GM23338 (cell line): ENCODE results near the gene SPRYD4. TPM values are rescaled to one million over a fixed set of nuclear protein-coding genes. Genes with fewer than 3 reads are reported as not detected.

Experiments
- ATAC-seq: fragments of 200-7000 bp; cut with Tn5 transposase; 3 replicates; pipeline ENCODE4 v1.9.1; 2020
- DNase-seq: peaks from one replicate; pipeline ENCODE4 v3.0.0-alpha.2; 2015; ENCODE audit warnings: low spot score
- H2AFZ ChIP-seq: fragments of 200-600 bp; sonication (generic); 2 replicates; pipeline ENCODE4 v1.8.0; 2016; ENCODE audit warnings: antibody characterized with exemption, mild to moderate bottlenecking, moderate library complexity
- H3F3A ChIP-seq: fragments of 200-600 bp; sonication (generic); replicated peaks from 2 replicates; pipeline ENCODE4 v1.8.0; 2017; ENCODE audit warnings: antibody characterized with exemption, mixed run types, low read depth
- H3K27ac ChIP-seq: fragments of 200-600 bp; sonication (generic); 2 replicates; pipeline ENCODE4 v1.6.1; 2016; ENCODE audit warnings: low read depth
- H3K27me3 ChIP-seq: fragments of 200-600 bp; sonication (generic); 2 replicates; pipeline ENCODE4 v1.8.0; 2016; ENCODE audit warnings: mild to moderate bottlenecking, mixed run types, moderate library complexity; ENCODE audit not compliant: insufficient read depth
- H3K36me3 ChIP-seq: fragments of 200-600 bp; sonication (generic); 2 replicates; pipeline ENCODE4 v1.8.0; 2016; ENCODE audit warnings: mild to moderate bottlenecking; ENCODE audit not compliant: insufficient read depth
- H3K4me1 ChIP-seq: fragments of 200-600 bp; sonication (generic); 2 replicates; pipeline ENCODE4 v1.8.0; 2016; ENCODE audit warnings: mild to moderate bottlenecking, moderate library complexity; ENCODE audit not compliant: insufficient read depth
- H3K4me2 ChIP-seq: fragments of 200-600 bp; sonication (generic); 2 replicates; pipeline ENCODE4 v1.7.1; 2017; ENCODE audit warnings: mixed run types
- H3K4me3 ChIP-seq: fragments of 200-600 bp; sonication (generic); 2 replicates; pipeline ENCODE4 v1.6.1; 2016; ENCODE audit warnings: mixed run types
- H3K79me2 ChIP-seq: fragments of 200-600 bp; sonication (generic); replicated peaks from 2 replicates; pipeline ENCODE4 v1.8.0; 2017; ENCODE audit warnings: mild to moderate bottlenecking; ENCODE audit not compliant: insufficient read depth
- H3K9me2 ChIP-seq: fragments of 200-600 bp; sonication (generic); 2 replicates; pipeline ENCODE4 v1.8.0; 2017; ENCODE audit not compliant: insufficient read depth
- H4K20me1 ChIP-seq: fragments of 200-600 bp; sonication (generic); replicated peaks from 2 replicates; pipeline ENCODE4 v1.8.0; 2017; ENCODE audit warnings: mild to moderate bottlenecking; ENCODE audit not compliant: insufficient read depth
- H3K27ac Mint-ChIP-seq: 2 replicates; pipeline ENCODE4 v1.8.0; 2020; ENCODE audit warnings: inconsistent platforms, mild to moderate bottlenecking, moderate library complexity, mixed read lengths
- H3K27me3 Mint-ChIP-seq: 3 replicates; pipeline ENCODE4 v1.8.0; 2022; ENCODE audit warnings: low read depth, mild to moderate bottlenecking, moderate library complexity, mixed read lengths, inconsistent platforms; ENCODE audit not compliant: insufficient read depth, poor library complexity
- H3K36me3 Mint-ChIP-seq: 3 replicates; pipeline ENCODE4 v1.8.0; 2021; ENCODE audit warnings: low read depth, mild to moderate bottlenecking, inconsistent platforms, moderate library complexity, mixed read lengths
- H3K4me1 Mint-ChIP-seq: 3 replicates; pipeline ENCODE4 v1.8.0; 2020; ENCODE audit warnings: mild to moderate bottlenecking, inconsistent platforms, mixed read lengths
- H3K4me3 Mint-ChIP-seq: 3 replicates; pipeline ENCODE4 v1.8.0; 2021; ENCODE audit warnings: moderate library complexity, mild to moderate bottlenecking, inconsistent platforms, mixed read lengths
- H3K9me3 Mint-ChIP-seq: 3 replicates; pipeline ENCODE4 v1.8.0; 2020; ENCODE audit warnings: moderate library complexity, mild to moderate bottlenecking, inconsistent platforms, mixed read lengths
- CREB1 ChIP-seq: fragments of 250-450 bp; sonication (Bioruptor Pico); IDR thresholded peaks from 2 replicates; pipeline ENCODE4 v1.5.0; 2020; ENCODE audit warnings: low read depth, mild to moderate bottlenecking, moderate library complexity
- EZH2 ChIP-seq: fragments of 200-600 bp; sonication (generic); IDR thresholded peaks from one replicate; pipeline ENCODE4 v1.8.0; 2017; ENCODE audit warnings: antibody characterized with exemption, mild to moderate bottlenecking, low read depth; ENCODE audit not compliant: unreplicated experiment
- EZH2phosphoT487 ChIP-seq: fragments of 200-600 bp; sonication (generic); IDR thresholded peaks from one replicate; pipeline ENCODE4 v1.8.1; 2018; ENCODE audit warnings: antibody characterized with exemption; ENCODE audit not compliant: unreplicated experiment
- JUNB ChIP-seq: IDR thresholded peaks from one replicate; pipeline ENCODE4 v1.6.1; 2016; ENCODE audit warnings: antibody characterized with exemption; ENCODE audit not compliant: unreplicated experiment
- NANOG ChIP-seq: IDR thresholded peaks from 2 replicates; pipeline ENCODE4 v1.6.1; 2016; ENCODE audit warnings: antibody characterized with exemption, borderline replicate concordance
- POLR2AphosphoS5 ChIP-seq: IDR thresholded peaks from 2 replicates; pipeline ENCODE4 v1.6.1; 2016; ENCODE audit warnings: antibody characterized with exemption, low read depth
- STAT1 ChIP-seq: IDR thresholded peaks from one replicate; pipeline ENCODE4 v1.6.1; 2016; ENCODE audit warnings: antibody characterized with exemption; ENCODE audit not compliant: unreplicated experiment
- ZNF114 ChIP-seq: fragments of 250-450 bp; sonication (Bioruptor Pico); IDR thresholded peaks from 2 replicates; pipeline ENCODE4 v1.5.0; 2020; ENCODE audit warnings: mild to moderate bottlenecking, moderate library complexity
- ZNF331 ChIP-seq: fragments of 250-450 bp; sonication (Bioruptor Pico); IDR thresholded peaks from 2 replicates; pipeline ENCODE4 v1.5.0; 2020; ENCODE audit warnings: low read depth, mild to moderate bottlenecking, moderate library complexity
- polyA plus RNA-seq: library from polyadenylated mRNA; unstranded; fragments of >200 nt; fragmentation: Nextera tagmentation; extraction: Ambion mirVana; gene quantifications from 2 replicates; pipeline ENCODE4 v1.2.1, GENCODE V29; 2016
- total RNA-seq: library from RNA; depleted of rRNA; stranded (reverse); fragments of >200 nt; shearing (Covaris generic); gene quantifications from 2 replicates; pipeline ENCODE4 v1.2.3, GENCODE V29; 2014
- TF ChIP-seq, protein P1 (sequence below), 2 experiments: fragments of 200-600 bp in 1 of 2; sonication (generic) in 1 of 2; conservative IDR thresholded peaks; 2 replicates each; pipeline versions ENCODE4 v1.5.1 to v1.6.1; 2016 to 2017; ENCODE audit warnings: antibody characterized with exemption in 2 of 2, low read depth in 2 of 2, mild to moderate bottlenecking in 2 of 2, moderate library complexity in 1 of 2
- TF ChIP-seq, protein P2 (sequence below): IDR thresholded peaks from 2 replicates; pipeline ENCODE4 v1.6.1; 2016; ENCODE audit warnings: antibody characterized with exemption
- TF ChIP-seq, protein P3 (sequence below): fragments of 250-450 bp; sonication (Bioruptor Pico); IDR thresholded peaks from 2 replicates; pipeline ENCODE4 v1.5.0; 2020; ENCODE audit warnings: mild to moderate bottlenecking, moderate library complexity
- TF ChIP-seq, protein P4 (sequence below): IDR thresholded peaks from one replicate; pipeline ENCODE4 v1.6.1; 2018; ENCODE audit warnings: antibody characterized with exemption; ENCODE audit not compliant: unreplicated experiment

Gene SPRYD4
- total and polyA plus RNA-seq, 2 experiments from 2014 or later = 2.1 to 3.1 TPM

DNA sequence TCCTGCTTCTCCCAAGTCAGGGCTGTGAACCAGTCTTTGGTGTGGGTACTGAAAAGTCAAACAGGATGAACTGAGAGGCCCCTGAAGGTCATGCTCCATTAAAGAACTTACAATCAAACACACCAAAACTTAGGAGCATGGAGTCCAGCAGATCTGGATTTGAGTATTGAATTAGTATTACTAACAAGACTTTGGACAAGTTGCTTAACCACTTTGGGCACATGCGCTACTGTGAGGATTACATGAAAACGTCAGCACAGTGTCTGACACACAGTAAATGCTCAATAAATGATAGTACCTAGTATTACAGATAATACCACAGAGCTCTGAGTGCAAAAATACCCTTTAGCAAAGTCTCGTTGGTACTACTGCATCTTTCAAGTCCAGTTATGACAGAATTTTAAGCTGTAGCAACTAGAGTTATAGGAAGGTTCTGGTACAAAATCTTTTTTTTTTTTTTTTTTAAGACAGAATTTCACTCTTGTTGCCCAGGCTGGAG, 42.4 kb upstream of the SPRYD4 start:
- peaks cover 4% of the 10 kb centered on the region; the same call in 1 of the 2 replicates for H4K20me1 ChIP-seq
- H3K27me3 ChIP-seq = no peaks in the 10 kb centered on the region
- H3K36me3 Mint-ChIP-seq = peaks cover 86% of the 10 kb centered on the region
- H3K27ac ChIP-seq = no peak overlapping the region
- no peaks in the 10 kb centered on the region for H3F3A ChIP-seq
- H2AFZ ChIP-seq = no peak overlapping the region
- H3K79me2 ChIP-seq = no peaks in the 10 kb centered on the region
- no peak for DNase-seq
- TF ChIP-seq, protein P1, sequence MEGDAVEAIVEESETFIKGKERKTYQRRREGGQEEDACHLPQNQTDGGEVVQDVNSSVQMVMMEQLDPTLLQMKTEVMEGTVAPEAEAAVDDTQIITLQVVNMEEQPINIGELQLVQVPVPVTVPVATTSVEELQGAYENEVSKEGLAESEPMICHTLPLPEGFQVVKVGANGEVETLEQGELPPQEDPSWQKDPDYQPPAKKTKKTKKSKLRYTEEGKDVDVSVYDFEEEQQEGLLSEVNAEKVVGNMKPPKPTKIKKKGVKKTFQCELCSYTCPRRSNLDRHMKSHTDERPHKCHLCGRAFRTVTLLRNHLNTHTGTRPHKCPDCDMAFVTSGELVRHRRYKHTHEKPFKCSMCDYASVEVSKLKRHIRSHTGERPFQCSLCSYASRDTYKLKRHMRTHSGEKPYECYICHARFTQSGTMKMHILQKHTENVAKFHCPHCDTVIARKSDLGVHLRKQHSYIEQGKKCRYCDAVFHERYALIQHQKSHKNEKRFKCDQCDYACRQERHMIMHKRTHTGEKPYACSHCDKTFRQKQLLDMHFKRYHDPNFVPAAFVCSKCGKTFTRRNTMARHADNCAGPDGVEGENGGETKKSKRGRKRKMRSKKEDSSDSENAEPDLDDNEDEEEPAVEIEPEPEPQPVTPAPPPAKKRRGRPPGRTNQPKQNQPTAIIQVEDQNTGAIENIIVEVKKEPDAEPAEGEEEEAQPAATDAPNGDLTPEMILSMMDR (conservative IDR thresholded peaks at IDR 0.05; ENCODE audit: low read depth in 2 of 2) = no peak
- TF ChIP-seq, protein P2, sequence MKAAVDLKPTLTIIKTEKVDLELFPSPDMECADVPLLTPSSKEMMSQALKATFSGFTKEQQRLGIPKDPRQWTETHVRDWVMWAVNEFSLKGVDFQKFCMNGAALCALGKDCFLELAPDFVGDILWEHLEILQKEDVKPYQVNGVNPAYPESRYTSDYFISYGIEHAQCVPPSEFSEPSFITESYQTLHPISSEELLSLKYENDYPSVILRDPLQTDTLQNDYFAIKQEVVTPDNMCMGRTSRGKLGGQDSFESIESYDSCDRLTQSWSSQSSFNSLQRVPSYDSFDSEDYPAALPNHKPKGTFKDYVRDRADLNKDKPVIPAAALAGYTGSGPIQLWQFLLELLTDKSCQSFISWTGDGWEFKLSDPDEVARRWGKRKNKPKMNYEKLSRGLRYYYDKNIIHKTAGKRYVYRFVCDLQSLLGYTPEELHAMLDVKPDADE = no peak
- TF ChIP-seq NANOG (no peak), ZNF331 (CRISPR knock-in tag) (no peak), EZH2 (no peak), STAT1 (no peak), JUNB (no peak), ZNF114 (CRISPR knock-in tag) (no peak), CREB1 (CRISPR knock-in tag) (no peak), POLR2AphosphoS5 (no peak), EZH2phosphoT487 (no peak)
- TF ChIP-seq, protein P3, sequence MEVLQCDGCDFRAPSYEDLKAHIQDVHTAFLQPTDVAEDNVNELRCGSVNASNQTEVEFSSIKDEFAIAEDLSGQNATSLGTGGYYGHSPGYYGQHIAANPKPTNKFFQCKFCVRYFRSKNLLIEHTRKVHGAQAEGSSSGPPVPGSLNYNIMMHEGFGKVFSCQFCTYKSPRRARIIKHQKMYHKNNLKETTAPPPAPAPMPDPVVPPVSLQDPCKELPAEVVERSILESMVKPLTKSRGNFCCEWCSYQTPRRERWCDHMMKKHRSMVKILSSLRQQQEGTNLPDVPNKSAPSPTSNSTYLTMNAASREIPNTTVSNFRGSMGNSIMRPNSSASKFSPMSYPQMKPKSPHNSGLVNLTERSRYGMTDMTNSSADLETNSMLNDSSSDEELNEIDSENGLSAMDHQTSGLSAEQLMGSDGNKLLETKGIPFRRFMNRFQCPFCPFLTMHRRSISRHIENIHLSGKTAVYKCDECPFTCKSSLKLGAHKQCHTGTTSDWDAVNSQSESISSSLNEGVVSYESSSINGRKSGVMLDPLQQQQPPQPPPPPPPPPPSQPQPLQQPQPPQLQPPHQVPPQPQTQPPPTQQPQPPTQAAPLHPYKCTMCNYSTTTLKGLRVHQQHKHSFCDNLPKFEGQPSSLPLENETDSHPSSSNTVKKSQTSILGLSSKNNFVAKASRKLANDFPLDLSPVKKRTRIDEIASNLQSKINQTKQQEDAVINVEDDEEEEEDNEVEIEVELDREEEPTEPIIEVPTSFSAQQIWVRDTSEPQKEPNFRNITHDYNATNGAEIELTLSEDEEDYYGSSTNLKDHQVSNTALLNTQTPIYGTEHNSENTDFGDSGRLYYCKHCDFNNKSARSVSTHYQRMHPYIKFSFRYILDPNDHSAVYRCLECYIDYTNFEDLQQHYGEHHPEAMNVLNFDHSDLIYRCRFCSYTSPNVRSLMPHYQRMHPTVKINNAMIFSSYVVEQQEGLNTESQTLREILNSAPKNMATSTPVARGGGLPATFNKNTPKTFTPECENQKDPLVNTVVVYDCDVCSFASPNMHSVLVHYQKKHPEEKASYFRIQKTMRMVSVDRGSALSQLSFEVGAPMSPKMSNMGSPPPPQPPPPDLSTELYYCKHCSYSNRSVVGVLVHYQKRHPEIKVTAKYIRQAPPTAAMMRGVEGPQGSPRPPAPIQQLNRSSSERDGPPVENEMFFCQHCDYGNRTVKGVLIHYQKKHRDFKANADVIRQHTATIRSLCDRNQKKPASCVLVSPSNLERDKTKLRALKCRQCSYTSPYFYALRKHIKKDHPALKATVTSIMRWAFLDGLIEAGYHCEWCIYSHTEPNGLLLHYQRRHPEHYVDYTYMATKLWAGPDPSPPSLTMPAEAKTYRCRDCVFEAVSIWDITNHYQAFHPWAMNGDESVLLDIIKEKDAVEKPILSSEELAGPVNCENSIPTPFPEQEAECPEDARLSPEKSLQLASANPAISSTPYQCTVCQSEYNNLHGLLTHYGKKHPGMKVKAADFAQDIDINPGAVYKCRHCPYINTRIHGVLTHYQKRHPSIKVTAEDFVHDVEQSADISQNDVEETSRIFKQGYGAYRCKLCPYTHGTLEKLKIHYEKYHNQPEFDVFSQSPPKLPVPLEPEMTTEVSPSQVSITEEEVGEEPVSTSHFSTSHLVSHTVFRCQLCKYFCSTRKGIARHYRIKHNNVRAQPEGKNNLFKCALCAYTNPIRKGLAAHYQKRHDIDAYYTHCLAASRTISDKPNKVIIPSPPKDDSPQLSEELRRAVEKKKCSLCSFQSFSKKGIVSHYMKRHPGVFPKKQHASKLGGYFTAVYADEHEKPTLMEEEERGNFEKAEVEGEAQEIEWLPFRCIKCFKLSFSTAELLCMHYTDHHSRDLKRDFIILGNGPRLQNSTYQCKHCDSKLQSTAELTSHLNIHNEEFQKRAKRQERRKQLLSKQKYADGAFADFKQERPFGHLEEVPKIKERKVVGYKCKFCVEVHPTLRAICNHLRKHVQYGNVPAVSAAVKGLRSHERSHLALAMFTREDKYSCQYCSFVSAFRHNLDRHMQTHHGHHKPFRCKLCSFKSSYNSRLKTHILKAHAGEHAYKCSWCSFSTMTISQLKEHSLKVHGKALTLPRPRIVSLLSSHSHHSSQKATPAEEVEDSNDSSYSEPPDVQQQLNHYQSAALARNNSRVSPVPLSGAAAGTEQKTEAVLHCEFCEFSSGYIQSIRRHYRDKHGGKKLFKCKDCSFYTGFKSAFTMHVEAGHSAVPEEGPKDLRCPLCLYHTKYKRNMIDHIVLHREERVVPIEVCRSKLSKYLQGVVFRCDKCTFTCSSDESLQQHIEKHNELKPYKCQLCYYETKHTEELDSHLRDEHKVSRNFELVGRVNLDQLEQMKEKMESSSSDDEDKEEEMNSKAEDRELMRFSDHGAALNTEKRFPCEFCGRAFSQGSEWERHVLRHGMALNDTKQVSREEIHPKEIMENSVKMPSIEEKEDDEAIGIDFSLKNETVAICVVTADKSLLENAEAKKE = no peak
- TF ChIP-seq, protein P4, sequence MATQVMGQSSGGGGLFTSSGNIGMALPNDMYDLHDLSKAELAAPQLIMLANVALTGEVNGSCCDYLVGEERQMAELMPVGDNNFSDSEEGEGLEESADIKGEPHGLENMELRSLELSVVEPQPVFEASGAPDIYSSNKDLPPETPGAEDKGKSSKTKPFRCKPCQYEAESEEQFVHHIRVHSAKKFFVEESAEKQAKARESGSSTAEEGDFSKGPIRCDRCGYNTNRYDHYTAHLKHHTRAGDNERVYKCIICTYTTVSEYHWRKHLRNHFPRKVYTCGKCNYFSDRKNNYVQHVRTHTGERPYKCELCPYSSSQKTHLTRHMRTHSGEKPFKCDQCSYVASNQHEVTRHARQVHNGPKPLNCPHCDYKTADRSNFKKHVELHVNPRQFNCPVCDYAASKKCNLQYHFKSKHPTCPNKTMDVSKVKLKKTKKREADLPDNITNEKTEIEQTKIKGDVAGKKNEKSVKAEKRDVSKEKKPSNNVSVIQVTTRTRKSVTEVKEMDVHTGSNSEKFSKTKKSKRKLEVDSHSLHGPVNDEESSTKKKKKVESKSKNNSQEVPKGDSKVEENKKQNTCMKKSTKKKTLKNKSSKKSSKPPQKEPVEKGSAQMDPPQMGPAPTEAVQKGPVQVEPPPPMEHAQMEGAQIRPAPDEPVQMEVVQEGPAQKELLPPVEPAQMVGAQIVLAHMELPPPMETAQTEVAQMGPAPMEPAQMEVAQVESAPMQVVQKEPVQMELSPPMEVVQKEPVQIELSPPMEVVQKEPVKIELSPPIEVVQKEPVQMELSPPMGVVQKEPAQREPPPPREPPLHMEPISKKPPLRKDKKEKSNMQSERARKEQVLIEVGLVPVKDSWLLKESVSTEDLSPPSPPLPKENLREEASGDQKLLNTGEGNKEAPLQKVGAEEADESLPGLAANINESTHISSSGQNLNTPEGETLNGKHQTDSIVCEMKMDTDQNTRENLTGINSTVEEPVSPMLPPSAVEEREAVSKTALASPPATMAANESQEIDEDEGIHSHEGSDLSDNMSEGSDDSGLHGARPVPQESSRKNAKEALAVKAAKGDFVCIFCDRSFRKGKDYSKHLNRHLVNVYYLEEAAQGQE = no peak
- H3K4me1 Mint-ChIP-seq = no peaks in the 10 kb centered on the region
- no peaks in the 10 kb centered on the region for H3K9me2 ChIP-seq
- no peak overlapping the region for H3K4me3 Mint-ChIP-seq
- H3K36me3 ChIP-seq = peaks cover 61% of the 10 kb centered on the region
- H3K9me3 Mint-ChIP-seq = no peaks in the 10 kb centered on the region
- H3K4me1 ChIP-seq = no peaks in the 10 kb centered on the region
- ATAC-seq = no peak
- H3K27me3 Mint-ChIP-seq = peaks cover 4% of the 10 kb centered on the region
- H3K27ac Mint-ChIP-seq = no peak overlapping the region
- no peak overlapping the region for H3K4me2 ChIP-seq
- H3K4me3 ChIP-seq = no peak overlapping the region
